Brain microvascular endothelial cell (primary cell): ENCODE measurements around the gene DYNLT4.
"Not testable (repeated sequence)": the region's sequence is repeated elsewhere in the genome, so short reads cannot be mapped to it uniquely, and the experiment has no call there.

Experiments
- DNase-seq: peaks from one replicate; pipeline ENCODE4 v3.0.0-alpha.2; 2020
- H3K27ac ChIP-seq: fragments of 250-450 bp; sonication (Bioruptor Pico); 2 replicates; pipeline ENCODE4 v1.5.1; 2020; ENCODE audit warnings: mild to moderate bottlenecking, moderate library complexity
- H3K27me3 ChIP-seq: fragments of 250-450 bp; sonication (Bioruptor Pico); replicated peaks from 2 replicates; pipeline ENCODE4 v1.5.1; 2020; ENCODE audit warnings: mild to moderate bottlenecking
- H3K36me3 ChIP-seq: fragments of 250-450 bp; sonication (Bioruptor Pico); replicated peaks from 2 replicates; pipeline ENCODE4 v1.5.1; 2020; ENCODE audit warnings: mild to moderate bottlenecking
- H3K4me3 ChIP-seq: 2 replicates; pipeline ENCODE4 v1.5.1; 2011; ENCODE audit warnings: low read depth, mild to moderate bottlenecking, control low read depth, low read length, moderate library complexity
- CTCF ChIP-seq: IDR thresholded peaks from 2 replicates; pipeline ENCODE4 v1.5.1; 2011; ENCODE audit warnings: low read depth, mild to moderate bottlenecking, moderate library complexity, low read length, control low read depth, inconsistent platforms; ENCODE audit errors: missing control alignments
- in situ Hi-C: cut with HindIII; loops from 2 replicates; pipeline ENCODE4 v1.10.0; 2017; ENCODE audit warnings: low sequenced_read_pairs, low pct_ligation_motif_present

The DYNLT4 gene

DNA sequence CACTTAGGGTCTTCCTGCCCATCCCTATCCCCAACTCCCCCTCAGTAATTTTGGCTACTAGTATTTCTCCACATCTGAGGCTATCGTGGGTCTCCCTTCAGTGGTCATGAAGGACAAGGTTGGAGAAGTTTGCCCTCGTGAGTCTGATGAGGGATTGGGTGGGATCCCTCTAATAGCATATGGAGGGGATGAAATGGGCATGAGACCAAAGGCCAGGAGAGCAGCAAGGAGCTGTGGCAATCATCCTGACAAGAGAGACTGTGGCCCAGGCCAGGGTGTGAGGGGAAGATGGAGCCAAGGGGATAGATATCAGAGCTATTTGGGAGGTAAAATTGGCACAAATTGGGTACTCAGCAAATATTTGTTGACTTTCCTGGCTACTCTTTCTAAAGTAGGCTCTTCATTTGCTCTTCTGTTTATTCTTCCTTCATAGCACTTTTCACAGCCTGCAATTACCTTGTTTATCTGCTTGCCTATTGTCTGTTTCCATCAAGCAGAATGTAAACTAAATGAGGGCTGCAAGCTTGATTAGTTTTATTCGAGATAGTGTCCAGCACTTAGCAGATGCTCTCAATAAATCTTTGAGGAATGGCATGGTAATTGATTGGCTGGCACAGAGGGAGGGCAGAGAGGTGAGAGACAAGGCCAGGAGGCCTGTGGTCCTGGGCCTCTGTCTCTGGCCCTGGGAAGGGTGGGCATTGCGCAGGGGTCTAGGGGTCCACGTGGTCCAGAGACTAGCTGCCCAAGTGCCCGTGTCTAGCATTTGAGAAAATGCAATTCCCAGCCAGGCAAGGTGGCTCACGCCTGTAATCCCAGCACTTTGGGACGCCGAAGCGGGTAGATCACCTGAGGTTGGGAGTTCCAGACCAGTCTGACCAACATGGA is 8.4 kb downstream of the DYNLT4 start:
- no peak for TF ChIP-seq CTCF
- H3K27ac ChIP-seq = no peak overlapping the region
- H3K4me3 ChIP-seq = no peak overlapping the region

DNA sequence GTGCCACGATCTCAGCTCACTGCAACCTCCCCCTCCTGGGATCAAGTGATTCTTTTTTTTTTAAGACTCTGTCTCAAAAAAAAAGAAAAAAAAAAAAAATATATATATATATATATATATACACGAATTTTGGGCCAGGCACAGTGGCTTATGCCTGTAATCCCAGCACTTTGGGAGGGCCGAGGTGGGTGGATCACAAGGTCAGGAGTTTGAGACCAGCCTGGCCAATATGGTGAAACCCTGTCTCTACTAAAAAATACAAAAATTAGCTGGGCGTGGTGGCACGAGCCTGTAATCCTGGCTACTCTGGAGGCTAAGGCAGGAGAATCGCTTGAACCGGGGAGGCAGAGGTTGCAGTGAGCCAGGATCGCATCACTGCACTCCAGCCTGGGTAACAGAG is 9.3 kb downstream of the DYNLT4 start:
- H3K27me3 ChIP-seq, DNase-seq, in situ Hi-C loops: not testable (repeated sequence)

More for the DNA sequence above, 8.4 kb downstream of the DYNLT4 start:
- no peak for DNase-seq
- Histone ChIP-seq H3K36me3 (peaks cover 25% of the 10 kb centered on the region), H3K27me3 (no peaks in the 10 kb centered on the region)
- in situ Hi-C loops = no loop called here

DNA sequence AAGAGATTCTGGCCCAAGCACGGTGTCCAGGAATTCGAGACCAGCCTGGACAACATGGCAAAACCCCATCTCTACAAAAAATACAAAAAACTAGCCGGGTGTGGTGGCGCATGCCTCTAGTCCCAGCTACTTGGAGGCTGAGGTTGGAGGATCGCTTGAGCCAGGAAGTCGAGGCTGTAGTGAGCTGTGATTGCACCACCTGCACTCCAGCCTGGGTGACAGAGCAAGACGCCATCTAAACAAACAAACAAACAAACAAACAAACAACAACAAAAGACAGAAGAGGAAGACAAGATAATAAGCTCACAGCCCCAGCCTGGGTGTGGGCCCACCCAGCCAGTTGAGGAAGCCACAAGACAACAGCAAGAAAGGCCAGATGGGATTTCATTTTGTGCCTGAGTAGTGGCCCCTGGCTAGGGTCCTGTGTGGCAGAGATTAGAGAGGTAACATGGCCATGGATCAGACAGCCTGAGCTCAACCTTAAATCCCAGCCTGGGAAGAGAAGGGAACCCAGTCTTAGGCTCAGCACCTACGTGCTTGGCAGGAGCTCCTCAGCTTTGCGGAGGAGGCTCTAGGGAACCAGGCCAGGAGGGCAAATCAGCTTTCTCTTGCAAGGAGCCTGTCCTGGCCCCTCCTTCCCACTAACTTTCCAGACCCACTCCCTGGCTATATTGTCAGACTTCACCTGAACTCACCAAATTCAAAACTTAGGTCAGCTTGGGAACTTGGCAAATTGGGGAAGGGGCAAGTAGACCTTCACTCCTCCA is 14.2 kb downstream of the DYNLT4 start:
- TF ChIP-seq CTCF = no peak
- H3K27ac ChIP-seq = no peak overlapping the region
- no peak for DNase-seq
- H3K27me3 ChIP-seq = no peaks in the 10 kb centered on the region
- no peaks in the 10 kb centered on the region for H3K36me3 ChIP-seq
- in situ Hi-C loops = no loop called here
- no peak overlapping the region for H3K4me3 ChIP-seq

More for the DNA sequence above, 9.3 kb downstream of the DYNLT4 start:
- not testable (repeated sequence) for H3K27ac ChIP-seq, H3K4me3 ChIP-seq
- peaks cover 16% of the 10 kb centered on the region for H3K36me3 ChIP-seq

- no peak for TF ChIP-seq CTCF
Measured at GRCh38 chr1:44790968-44791801, 16.0 kb downstream of the DYNLT4 start.

GRCh38 chr1:44788120-44788860 is 18.9 kb downstream of the DYNLT4 start, which contains the start of gene BEST4:
TSS of gene BEST4 (minus strand) at chr1:44788170. CDS start at chr1:44787705, 465 bp downstream.
- H3K4me3 ChIP-seq = no peak within 1 kb of the TSS
- no peaks in the 10 kb centered on the region for H3K27me3 ChIP-seq
- no peak within 1 kb of the TSS for H3K27ac ChIP-seq
- no peaks in the 10 kb centered on the region for H3K36me3 ChIP-seq
- no peak for DNase-seq
- TF ChIP-seq CTCF = no peak
- in situ Hi-C loops = no loop called here

More at GRCh38 chr1:44790968-44791801, 16.0 kb downstream of the DYNLT4 start:
- in situ Hi-C loops = no loop called here
- no peak for DNase-seq
- Histone ChIP-seq H3K36me3 (no peaks in the 10 kb centered on the region), H3K27ac (no peak overlapping the region), H3K4me3 (no peak overlapping the region), H3K27me3 (no peaks in the 10 kb centered on the region)
